ENCODE data around the gene DNAJC1.
A peak's percentile ranks its signal among the peaks of the same experiment; 100 is the strongest.
"Not testable (repeated sequence)": the region's sequence is repeated elsewhere in the genome, so short reads cannot be mapped to it uniquely, and the experiment has no call there.

Gene DNAJC1, protein sequence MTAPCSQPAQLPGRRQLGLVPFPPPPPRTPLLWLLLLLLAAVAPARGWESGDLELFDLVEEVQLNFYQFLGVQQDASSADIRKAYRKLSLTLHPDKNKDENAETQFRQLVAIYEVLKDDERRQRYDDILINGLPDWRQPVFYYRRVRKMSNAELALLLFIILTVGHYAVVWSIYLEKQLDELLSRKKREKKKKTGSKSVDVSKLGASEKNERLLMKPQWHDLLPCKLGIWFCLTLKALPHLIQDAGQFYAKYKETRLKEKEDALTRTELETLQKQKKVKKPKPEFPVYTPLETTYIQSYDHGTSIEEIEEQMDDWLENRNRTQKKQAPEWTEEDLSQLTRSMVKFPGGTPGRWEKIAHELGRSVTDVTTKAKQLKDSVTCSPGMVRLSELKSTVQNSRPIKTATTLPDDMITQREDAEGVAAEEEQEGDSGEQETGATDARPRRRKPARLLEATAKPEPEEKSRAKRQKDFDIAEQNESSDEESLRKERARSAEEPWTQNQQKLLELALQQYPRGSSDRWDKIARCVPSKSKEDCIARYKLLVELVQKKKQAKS

DNA sequence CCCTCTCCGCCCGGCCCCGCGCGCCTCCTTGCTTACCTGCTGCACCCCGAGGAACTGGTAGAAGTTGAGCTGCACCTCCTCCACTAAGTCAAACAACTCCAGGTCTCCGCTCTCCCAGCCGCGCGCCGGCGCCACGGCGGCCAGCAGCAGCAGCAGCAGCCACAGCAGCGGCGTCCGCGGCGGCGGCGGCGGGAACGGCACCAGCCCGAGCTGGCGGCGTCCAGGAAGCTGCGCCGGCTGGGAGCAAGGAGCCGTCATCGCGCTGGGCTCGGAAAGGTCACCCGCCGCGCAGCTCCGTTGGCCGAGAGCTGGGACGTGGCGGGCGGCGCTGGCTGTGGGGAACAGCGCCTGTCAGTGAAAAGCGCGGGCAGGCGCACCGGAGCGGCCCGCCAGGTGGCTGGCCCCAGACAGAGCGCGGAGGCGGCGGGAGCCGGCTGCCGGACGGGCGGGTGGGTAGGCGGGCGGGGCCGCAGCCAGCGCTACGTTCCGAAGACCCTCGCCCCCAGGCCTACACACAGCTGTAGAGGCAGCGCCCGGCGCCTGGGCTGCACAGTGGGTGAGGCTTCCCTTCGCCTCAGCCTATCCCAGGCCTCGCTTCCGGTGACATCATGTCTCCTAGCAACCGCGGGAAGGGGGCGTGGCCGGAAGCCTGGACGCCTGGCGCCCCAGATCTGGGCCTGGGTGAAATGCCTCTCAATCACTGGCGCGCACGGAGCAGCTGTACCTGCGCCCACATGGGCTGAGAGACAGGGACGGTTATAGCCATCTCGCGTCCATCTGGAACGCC, at the start of gene DNAJC1:
Gene DNAJC1, minus strand, starts transcription at position 554 of the 787 bp plus-strand sequence. Its CDS starts 296 bp downstream, at position 258.
- DNase-seq (ENCODE audit: low read depth in 2 of 2): peak; percentile 99 to 100

GRCh38 chr10:22053048-22053447, 49.5 kb upstream of the DNAJC1 start:
- no peak for DNase-seq (ENCODE audit: low read depth in 2 of 2)

DNA sequence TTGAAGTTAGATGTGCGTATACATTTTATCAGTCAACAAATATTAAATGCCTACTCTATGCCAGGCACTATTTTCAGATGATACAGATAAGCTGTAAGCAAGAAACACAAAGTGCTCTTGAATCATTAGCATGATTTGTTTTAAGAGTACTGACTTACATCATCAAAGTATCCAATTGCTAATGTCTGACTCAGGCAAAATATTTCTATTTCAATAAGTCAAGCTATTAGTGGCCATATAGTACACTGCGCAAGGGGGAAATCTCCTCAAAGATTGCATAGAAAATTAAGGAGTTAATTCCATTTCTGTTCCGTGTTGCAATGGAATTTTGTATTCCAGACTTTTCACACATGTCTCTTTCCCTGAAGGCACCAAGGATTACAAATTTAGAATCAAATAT, 46.1 kb upstream of the DNAJC1 start:
- DNase-seq (ENCODE audit: low read depth in 2 of 2): no peak

DNA sequence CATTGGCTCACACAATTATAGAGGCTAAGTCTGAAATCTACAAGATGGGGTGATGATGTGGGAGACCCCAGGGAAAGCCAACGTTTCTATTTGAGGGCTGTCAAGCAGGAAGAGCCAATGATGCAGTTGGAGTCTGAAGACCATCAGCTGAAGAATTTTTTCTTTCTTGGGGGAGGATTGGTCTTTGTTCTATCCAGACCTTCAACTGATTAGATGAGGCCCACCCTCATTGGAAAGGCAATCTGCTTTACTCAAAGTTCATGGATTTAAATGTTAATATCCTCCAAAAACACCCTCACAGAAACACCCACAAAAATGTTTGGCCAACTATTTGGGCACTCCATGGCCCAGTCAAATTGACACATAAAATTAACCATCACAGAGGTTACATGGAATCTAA, 44.3 kb upstream of the DNAJC1 start:
- DNase-seq (ENCODE audit: low read depth in 2 of 2): no peak

- no peak for DNase-seq (ENCODE audit: low read depth in 2 of 2)
Observed at GRCh38 chr10:22043327-22043633, 39.8 kb upstream of the DNAJC1 start.

- DNase-seq (ENCODE audit: low read depth in 2 of 2): no peak
Observed at GRCh38 chr10:22042557-22043326, 39.2 kb upstream of the DNAJC1 start.

- DNase-seq (ENCODE audit: low read depth in 2 of 2): no peak
Observed at GRCh38 chr10:22034333-22034732, 30.8 kb upstream of the DNAJC1 start.

DNA sequence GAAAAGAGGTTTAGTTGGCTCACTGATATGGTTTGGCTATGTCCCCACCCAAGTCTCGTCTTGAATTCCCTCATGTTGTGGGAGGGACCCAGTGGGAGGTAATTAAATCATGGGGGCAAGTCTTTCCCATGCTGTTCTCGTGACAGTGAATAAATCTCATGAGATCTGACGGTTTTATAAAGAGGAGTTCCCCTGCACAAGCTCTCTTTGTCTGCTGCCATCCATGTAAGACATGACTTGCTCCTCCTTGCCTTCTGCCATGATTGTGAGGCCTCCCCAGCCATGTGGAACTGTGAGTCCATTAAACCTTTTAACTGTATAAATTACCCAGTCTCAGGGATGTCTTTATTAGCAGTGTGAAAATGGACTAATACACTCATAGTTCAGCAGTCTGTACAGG, 28.7 kb upstream of the DNAJC1 start:
- not testable (repeated sequence) for DNase-seq (ENCODE audit: low read depth in 2 of 2)

- no peak for DNase-seq (ENCODE audit: low read depth in 2 of 2)
Observed at GRCh38 chr10:22030421-22030820, 26.9 kb upstream of the DNAJC1 start.

DNA sequence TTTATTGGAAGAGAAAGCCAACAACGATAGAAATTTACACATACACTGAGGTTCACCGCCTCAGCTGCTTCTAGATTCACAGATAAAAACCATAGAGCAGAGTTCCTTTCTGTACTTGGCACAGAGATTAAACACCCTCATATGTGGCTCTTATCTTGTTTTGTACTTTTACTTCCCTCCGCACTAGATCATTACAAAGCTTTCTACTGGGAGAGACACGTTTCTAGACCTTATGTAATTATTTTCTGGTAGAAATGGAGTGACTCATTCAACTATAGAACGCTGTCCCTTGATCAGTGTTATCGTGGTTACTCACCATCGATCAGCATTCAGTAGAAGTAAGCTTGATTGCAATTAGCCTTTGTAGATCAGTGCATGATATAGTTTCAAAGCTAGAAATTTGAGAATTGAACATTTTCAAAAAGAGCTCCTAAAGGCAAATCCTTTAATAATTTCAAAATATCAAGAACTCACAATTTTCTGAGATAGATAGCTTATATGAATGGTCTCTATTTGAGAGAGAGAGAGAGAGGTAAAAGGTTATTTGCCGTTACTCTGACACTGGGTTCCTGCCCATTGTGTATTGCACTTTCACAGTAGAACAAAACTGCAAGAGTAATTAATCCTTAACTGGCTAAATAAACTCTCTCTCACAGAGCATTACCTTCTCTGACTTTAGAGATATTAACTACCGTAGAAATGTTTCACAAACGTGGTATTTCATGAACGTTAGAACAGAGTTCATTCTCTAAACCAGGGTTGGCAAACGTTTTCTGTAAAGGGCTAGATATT, 26.1 kb upstream of the DNAJC1 start:
- DNase-seq (ENCODE audit: low read depth in 2 of 2): no peak

DNA sequence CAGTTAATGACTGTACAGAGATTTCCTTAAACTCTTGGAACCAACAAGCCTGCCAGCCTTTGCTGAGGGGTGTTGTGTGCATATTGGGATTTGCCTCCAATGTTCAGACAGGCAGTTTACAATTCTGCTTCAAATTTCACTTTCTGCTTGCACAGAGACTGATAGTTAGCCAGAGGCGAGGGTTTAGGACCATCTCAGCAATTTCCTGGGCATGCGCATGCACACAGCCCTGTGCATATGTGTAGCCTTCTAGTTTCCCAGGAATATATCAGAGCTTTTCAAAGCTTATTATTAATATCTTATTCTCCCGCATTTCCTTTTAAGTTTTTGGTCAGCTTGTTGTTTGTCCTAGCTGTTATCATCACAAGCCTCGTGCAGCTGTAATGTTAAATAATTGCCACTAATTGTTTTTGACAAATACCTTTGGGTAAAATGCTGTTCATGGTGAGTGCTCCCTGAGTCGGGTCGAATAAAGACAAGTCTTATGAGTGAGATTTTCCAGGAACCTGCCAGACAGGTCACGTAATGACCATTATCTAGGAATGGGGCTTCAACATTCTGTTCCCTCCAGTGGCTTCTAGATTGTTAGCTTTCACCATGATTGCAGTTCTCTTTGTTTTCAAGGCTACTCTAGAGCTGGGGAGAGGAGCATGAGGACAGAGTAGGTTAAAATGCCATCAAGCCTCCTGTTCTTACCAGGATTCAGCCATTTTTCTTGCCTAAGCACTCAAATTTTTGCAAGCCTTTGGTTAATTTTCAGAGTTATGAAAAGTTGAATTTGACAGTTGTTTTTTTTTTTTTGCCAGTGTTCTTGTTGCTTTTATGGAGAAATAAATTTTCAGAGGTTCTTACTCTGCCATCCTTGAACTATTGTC, 24.1 kb upstream of the DNAJC1 start:
- DNase-seq (ENCODE audit: low read depth in 2 of 2): no peak

DNA sequence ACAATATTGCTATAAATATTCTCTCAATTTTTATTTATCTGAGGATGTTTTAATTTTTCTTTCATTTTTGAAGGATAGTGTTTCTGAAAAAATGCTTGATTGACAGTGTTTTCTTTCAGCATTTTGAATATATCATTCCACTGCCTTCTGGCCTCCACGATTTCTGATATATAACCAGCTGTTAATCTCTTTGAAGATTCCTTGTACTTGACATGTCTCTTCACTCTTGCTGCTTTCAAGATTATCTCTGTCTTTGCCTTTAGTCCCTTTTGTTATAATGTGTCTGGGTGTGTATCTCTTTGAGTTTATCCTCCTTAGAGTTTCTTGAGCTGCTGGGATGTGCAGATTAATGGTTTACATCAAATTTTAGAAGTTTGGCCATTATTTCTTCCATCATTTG, 22.8 kb upstream of the DNAJC1 start:
- DNase-seq (ENCODE audit: low read depth in 2 of 2): no peak

DNA sequence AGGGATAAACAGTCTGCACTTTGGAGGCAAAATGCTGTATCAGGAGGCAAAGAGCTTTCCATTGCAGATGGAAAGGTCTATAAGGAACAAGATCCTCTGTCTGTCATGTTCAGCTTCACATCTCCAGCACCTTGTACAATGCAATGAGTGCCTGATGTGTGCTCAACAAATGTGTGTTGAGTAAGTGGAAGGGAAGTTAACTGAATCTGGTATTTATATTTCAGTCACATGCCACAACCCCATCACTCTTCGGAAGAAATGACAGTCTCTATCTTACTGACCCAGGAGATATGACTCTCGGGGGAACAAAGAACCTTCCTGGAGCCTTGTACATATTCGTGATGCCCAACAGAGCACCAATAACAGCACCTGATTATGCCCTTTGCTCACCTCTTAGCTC, 20.0 kb upstream of the DNAJC1 start:
- no peak for DNase-seq (ENCODE audit: low read depth in 2 of 2)

GRCh38 chr10:22022257-22023032, 18.9 kb upstream of the DNAJC1 start:
- peak in 1 of 2 donors; percentile 13 for DNase-seq (ENCODE audit: low read depth in 2 of 2)

DNA sequence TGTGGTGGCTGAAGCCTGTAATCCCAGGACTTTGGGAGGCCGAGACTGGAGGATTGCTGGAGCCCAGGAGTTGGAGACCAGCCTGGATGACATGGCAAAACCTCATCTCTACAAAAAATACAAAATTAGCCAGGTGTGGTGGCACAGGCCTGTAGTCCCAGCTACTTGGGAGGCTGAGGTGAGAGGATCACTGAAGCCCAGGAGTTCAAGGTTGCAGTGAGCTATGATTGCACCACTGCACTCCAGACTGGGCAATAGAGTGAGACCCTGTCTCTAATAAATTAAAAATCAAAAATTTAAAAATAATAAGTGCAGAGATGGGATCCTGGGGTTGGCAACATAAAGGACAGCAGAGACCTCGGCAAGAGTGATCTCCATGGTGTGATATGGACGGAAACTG, 17.6 kb upstream of the DNAJC1 start:
- DNase-seq (ENCODE audit: low read depth in 2 of 2): not testable (repeated sequence)

- DNase-seq (ENCODE audit: low read depth in 2 of 2): no peak
Observed at GRCh38 chr10:22017283-22018020, 13.9 kb upstream of the DNAJC1 start.

DNA sequence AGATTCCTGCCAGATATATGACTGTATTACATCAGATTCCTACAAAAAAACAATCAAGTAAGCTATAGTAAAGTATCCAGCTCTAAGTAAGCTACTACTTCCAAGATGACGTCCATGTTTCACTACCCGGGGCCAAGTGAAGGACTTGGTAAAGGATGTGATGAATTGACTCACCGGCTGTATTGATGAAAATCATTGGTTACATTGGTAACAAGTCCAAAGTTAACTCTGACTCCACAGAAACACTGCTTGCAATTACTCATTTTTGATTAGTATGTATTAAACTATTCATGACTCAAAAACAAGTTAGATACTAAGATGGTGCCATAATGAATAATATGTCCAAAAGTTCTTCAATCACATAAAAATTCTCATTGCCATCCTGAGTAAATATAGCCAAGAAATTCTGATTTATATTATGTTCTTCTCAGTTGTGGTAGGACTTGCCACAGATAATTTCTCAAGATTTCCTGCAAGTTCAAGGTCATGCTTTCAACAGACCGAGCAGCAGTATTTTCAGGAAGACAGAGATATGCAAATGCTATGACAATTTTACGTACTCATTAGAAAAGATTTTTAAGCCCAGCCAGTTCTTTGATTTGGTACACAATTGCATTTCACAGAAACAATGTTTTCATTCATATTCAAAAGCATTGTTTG, 12.6 kb upstream of the DNAJC1 start:
- no peak for DNase-seq (ENCODE audit: low read depth in 2 of 2)

- DNase-seq (ENCODE audit: low read depth in 2 of 2): no peak
Observed at GRCh38 chr10:22010973-22011408, 7.5 kb upstream of the DNAJC1 start.
